GM19467 (cell line): ENCODE results near the gene LTBP2.

ENCODE experiments used
- ATAC-seq: cut with Tn5 transposase; IDR thresholded peaks from one replicate; pipeline ENCODE4 v1.9.1; 2021; ENCODE audit warnings: mild to moderate bottlenecking, moderate library complexity; ENCODE audit not compliant: unreplicated experiment

LTBP2 gene

GRCh38 chr14:74532246-74532645 lies 79.8 kb downstream of the LTBP2 start:
- no peak for ATAC-seq

DNA sequence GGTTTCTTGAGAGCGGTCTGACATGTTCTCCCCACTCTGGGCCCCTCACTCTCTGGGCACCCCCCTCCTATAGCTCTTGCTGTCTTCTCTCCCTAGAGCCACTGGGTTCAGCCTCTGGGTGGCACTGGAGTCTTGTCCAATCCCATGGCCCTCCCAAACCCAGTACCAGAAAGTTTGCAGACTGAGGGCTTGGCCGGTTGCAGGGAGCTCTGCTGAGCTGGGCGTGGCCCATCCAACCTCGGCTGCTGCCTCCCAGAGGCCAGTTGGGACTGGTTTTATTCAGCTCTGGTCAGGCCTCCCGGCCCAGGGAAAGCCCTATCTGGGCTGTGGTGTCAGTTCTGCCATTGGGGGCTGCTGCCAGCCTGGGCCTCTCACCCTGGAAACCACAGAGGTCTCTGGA lies 80.6 kb downstream of the LTBP2 start:
- ATAC-seq = no peak

- no peak for ATAC-seq
Measured at GRCh38 chr14:74531006-74531405, 81.0 kb downstream of the LTBP2 start.

GRCh38 chr14:74528886-74529285 lies 83.2 kb downstream of the LTBP2 start:
- no peak for ATAC-seq

- no peak for ATAC-seq
Measured at GRCh38 chr14:74528406-74528805, 83.6 kb downstream of the LTBP2 start.

- no peak for ATAC-seq
Measured at GRCh38 chr14:74527736-74528280, 84.2 kb downstream of the LTBP2 start.

DNA sequence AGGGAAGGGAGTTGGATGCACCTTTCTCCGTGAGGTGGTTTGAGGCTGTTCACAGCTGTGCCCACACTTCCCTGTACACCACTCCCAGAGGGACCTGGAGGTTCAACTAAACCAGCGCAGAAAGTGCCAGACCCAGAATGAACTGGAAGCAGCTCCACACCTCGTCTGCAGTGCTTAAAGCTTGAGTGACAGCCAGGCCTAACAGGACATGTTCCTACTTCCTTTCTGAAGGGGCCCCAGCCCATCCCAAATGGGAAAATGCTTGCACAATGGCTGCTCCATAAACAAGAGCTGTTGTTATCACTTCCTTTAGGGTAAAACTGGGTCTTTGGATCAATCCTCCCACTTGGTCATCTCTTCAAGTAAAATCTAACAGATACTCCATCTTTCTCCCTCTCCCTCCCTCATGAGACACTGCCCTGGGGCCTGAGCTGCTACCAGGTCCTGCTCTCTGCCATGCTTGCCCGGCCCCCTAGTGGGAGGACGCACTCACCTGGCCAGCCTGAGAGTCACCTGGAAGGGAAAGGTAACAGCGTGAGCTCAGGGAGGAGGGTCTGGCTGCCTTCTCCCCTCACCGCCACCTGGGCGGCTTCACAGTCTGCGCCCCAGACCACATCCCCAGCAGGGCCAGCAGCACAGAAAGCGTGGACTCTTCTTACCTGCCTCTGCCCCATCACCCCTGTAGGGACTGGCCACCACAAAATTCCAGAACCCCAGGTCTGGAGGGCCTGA lies 85.0 kb downstream of the LTBP2 start:
- no peak for ATAC-seq

DNA sequence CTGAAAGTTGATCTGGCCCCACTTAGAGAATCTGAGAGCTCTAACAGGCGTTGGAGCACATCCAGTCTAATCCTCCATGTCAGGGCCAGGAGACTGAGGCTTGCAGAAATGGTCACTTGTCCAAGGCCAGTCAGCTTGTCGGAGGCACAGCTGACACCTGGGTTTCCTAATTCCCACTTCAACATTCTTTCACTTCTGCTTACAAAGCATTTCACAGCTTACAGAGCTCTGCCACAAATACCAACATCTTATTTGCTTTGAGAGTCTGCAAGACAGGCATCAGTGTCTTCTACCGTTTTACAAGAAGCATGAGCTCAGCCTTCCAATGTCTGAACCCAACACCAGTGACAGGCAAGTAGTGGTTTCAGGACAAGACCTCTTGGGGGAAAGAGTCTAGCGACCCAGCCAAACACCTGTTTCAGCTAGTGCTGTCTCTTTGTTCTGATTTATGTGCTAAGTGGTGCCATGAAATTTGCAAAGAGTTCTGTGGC lies 86.6 kb downstream of the LTBP2 start:
- no peak for ATAC-seq

- no peak for ATAC-seq
Measured at GRCh38 chr14:74524812-74525135, 87.3 kb downstream of the LTBP2 start.

DNA sequence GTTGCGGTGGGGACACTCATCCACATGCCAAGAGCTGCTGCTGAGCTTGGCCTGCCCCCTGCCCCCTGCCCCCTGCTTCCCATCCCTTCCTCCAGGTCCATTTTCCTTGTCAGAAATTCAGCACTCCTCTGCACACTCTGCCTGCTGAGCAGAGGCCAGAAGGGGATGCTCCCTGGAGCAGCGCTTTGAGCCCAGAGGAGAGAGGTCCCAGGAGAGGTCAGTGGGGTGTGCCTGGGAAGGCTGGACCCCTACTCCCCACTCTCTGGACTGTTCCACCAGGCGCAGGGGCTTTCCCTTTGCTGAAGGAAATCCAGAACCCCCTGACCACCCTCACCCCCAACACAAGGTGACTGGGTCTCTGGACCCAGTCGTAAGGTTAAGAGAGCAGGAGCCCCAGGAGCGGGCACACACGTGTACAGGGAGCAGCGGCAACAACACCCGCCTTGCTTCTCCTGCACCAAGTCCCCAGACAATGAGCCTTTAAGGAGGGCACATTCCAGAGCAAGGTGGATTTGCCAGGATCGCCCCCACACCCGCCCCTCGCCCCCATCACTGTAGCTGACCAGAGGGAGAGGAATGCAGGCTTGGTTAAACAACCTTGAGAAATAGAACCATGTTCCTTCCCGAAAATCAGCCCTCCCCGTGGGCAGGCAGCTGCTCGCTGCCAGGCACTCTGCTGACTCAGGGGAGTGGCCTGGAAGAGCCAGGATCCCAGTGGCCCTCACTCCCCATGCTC lies 87.8 kb downstream of the LTBP2 start:
- no peak for ATAC-seq

GRCh38 chr14:74522740-74523139 lies 89.3 kb downstream of the LTBP2 start:
- no peak for ATAC-seq

- no peak for ATAC-seq
Measured at GRCh38 chr14:74521756-74522155, 90.3 kb downstream of the LTBP2 start.

DNA sequence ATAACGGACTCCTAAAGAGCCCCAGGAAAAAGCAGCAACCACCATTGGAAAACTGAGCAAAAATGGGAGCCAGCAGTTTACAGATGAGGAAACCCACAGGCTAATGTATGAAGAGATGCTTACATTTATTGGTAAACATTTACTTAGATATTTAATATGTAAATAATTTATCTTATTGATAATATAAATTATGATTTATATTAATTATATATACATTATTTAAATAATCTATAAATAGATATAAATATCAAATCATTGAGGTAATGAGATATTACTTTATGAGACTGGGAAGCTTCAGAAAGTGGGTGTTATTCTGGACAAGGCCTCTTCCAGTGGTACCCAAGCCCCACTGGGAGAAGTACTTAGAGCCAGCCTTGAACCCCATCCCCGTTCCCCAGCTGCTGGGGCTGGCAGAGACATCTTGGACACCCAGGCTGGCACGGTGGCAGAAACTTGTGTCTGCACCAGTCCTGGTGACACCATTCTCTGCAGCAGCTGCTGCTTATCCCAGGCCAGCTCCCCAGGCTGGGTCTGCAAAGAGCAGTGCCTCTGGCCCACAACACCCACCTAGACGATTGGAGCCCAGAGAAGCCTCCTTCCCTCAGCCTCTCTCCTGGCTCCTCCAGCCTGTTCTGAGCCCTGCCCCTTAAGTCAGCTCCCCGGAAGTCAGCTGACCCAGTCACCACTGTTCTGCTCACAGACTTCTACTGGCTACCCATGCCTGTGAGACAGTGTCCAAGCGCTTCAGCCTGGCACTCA lies 92.5 kb downstream of the LTBP2 start:
- ATAC-seq = no peak

GRCh38 chr14:74518221-74518620 lies 93.8 kb downstream of the LTBP2 start:
- no peak for ATAC-seq

GRCh38 chr14:74517731-74518130 lies 94.3 kb downstream of the LTBP2 start:
- no peak for ATAC-seq

- ATAC-seq = no peak
Measured at GRCh38 chr14:74516451-74517160, 95.4 kb downstream of the LTBP2 start.

DNA sequence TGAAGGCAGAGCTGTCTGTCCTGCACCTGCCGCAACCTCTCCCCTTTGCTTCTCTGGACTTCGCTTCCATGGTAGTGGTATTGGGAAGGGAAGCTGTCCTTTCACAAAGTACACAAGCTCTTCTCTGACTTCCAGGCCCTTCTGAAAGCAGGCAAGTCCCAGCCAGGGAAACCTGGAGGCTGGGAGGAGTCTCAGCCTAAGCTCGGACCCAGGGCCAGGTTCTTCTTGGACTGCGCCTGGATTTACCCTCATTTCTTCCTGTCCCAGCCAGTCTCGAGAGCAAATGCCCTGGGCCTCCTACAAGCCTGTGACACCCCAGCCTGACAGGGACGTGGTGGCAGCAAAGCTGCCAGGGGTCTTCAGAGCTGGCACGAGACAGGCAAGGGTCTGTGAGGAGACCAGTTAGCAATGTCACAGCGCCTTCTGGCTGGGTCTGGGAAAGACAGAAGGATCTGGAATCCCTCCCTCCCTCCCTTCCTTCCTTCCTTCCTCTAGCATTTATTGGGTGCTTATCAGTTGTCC lies 96.1 kb downstream of the LTBP2 start:
- no peak for ATAC-seq

- ATAC-seq = no peak
Measured at GRCh38 chr14:74514471-74514941, 97.5 kb downstream of the LTBP2 start.

DNA sequence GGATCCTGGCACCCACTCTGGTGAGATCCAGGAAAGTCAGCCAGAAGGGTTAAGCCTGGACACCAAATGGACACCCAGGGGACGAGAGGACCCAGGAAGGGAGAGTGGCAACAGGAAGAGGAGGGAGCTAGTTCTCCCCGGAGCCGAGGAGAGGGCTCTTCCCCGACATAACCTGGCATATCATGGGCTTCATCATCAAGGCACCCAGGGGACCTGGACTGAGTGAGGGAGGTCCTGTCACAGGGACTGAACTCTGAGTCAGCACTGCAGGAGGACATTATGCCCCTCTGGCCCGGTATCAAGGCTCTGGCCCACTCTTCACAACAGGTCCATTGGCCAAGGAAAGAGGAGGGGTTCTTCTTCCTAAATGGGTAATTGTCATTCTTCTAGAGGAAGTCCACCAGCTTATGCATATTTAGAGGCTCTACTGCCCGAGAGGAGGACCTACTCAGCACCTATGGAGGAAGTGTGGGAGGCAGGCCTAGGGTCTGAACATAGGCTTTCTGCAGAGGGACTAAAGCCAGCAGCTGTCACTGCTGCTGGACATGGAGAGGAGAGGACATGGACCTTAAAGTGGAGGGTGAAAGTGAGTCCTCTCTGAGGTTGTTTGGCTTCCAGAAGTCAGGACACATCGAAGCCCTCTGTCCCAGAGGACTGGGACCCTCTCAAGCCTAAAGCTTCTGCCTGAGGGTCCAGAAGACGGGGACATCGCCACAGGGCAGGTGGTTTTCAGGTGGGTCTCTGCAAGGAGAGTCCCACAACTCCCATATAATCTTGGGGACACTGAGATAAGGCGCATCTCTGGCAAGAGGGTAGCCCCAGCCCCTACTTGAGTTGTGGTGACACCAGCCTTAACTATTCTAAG lies 99.8 kb downstream of the LTBP2 start:
- ATAC-seq = no peak
